Caki2 (cell line): ENCODE results near the gene VAPB. TPM values are rescaled to one million over a fixed set of nuclear protein-coding genes. Genes with fewer than 3 reads are reported as not detected.
"Not testable (repeated sequence)": the region's sequence is repeated elsewhere in the genome, so short reads cannot be mapped to it uniquely, and the experiment has no call there.

Source experiments
- DNase-seq: peaks from one replicate; pipeline ENCODE4 v3.0.0-alpha.2; 2015; ENCODE audit warnings: low read depth
- in situ Hi-C: cut with HindIII; loops from 2 replicates; pipeline ENCODE4 v1.10.0; 2016; ENCODE audit warnings: low sequenced_read_pairs, low pct_unique_long_range_greater_than_20kb, mixed read lengths
- total RNA-seq: library from RNA; depleted of rRNA; stranded (reverse); fragments of >200 nt; shearing (Covaris generic); gene quantifications from 2 replicates; pipeline ENCODE4 v1.2.3, GENCODE V29; 2014; ENCODE audit warnings: low replicate concordance; rRNA removed

VAPB gene
- total RNA-seq: 29.0 and 29.1 TPM in 2 replicates

GRCh38 chr20:58388882-58389323 lies at the start of gene VAPB:
Gene VAPB (plus strand): TSS chr20:58389229. CDS start chr20:58389460, 231 bp downstream.
- DNase-seq: peak; percentile 89
- in situ Hi-C loops: no loop called here

- DNase-seq: no peak
- in situ Hi-C loops: no loop called here
Measured at GRCh38 chr20:58339741-58340140, 49.3 kb upstream of the VAPB start.

- in situ Hi-C loops: no loop called here
- DNase-seq: no peak
Measured at GRCh38 chr20:58340151-58340550, 48.9 kb upstream of the VAPB start.

GRCh38 chr20:58340853-58341252 lies 48.2 kb upstream of the VAPB start:
- DNase-seq: no peak
- in situ Hi-C loops: no loop called here

GRCh38 chr20:58342104-58342945 lies 46.7 kb upstream of the VAPB start:
- no peak for DNase-seq
- in situ Hi-C loops: no loop called here

GRCh38 chr20:58344741-58345140 lies 44.3 kb upstream of the VAPB start:
- no peak for DNase-seq

GRCh38 chr20:58349570-58349969 lies 39.5 kb upstream of the VAPB start:
- in situ Hi-C loops: no loop called here
- peak; percentile 59 for DNase-seq

More at GRCh38 chr20:58344741-58345140, 44.3 kb upstream of the VAPB start:
- in situ Hi-C loops: no loop called here

- in situ Hi-C loops: no loop called here
- no peak for DNase-seq
Measured at GRCh38 chr20:58352468-58352867, 36.6 kb upstream of the VAPB start.

- in situ Hi-C loops: no loop called here
- DNase-seq: no peak
Measured at GRCh38 chr20:58359441-58359840, 29.6 kb upstream of the VAPB start.

GRCh38 chr20:58360936-58361335 lies 28.1 kb upstream of the VAPB start:
- in situ Hi-C loops: no loop called here
- no peak for DNase-seq

- in situ Hi-C loops: no loop called here
- DNase-seq: peak; percentile 56
Measured at GRCh38 chr20:58361481-58362205, 27.4 kb upstream of the VAPB start.

- in situ Hi-C loops: no loop called here
Measured at GRCh38 chr20:58362206-58362516, 26.9 kb upstream of the VAPB start.

GRCh38 chr20:58362970-58363369 lies 26.1 kb upstream of the VAPB start:
- no peak for DNase-seq
- in situ Hi-C loops: no loop called here

More at GRCh38 chr20:58362206-58362516, 26.9 kb upstream of the VAPB start:
- no peak for DNase-seq

GRCh38 chr20:58366866-58367265 lies 22.2 kb upstream of the VAPB start:
- in situ Hi-C loops: no loop called here
- no peak for DNase-seq

GRCh38 chr20:58372806-58373205 lies 16.2 kb upstream of the VAPB start:
- no peak for DNase-seq
- in situ Hi-C loops: no loop called here

GRCh38 chr20:58373296-58373695 lies 15.7 kb upstream of the VAPB start:
- in situ Hi-C loops, DNase-seq: not testable (repeated sequence)

- DNase-seq: no peak
- in situ Hi-C loops: no loop called here
Measured at GRCh38 chr20:58374027-58374850, 14.8 kb upstream of the VAPB start.

GRCh38 chr20:58374906-58375758 lies 13.9 kb upstream of the VAPB start:
- DNase-seq: no peak
- in situ Hi-C loops: no loop called here
